Measurements from ENCODE around the gene LIMK1.
"Not testable (repeated sequence)": the region's sequence is repeated elsewhere in the genome, so short reads cannot be mapped to it uniquely, and the experiment has no call there.

The LIMK1 gene

DNA sequence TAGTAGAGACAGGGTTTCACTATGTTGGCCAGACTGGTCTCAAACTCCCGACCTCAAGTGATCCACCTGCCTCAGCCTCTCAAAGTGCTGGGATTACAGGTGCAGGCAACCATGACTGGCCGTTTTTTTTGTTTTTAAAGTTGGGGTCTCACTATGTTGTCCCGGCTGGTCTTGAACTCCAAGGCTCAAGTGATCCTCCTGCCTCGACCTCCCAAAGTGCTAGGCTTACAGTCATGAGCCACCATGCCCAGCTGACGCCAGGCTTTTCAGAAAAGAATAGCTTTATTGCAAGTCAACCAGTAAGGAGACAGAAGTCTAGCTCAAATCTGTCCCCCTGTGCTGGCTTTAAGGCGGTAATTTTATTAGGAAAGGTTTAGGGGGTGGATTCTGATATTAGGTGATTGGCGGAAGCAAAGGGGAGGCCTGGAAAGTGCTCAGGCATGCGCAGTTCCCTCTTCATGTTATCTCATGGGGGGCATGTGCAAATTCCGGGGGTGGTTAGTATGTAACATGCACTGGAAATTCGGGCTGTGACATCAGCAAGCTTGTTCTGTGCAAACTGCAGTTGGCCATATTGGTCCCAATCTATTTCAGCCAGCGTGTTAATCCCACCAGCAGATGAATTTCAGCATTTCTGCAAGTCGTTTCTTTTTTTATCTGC lies 42.7 kb downstream of the LIMK1 start:
- no peak for DNase-seq

DNA sequence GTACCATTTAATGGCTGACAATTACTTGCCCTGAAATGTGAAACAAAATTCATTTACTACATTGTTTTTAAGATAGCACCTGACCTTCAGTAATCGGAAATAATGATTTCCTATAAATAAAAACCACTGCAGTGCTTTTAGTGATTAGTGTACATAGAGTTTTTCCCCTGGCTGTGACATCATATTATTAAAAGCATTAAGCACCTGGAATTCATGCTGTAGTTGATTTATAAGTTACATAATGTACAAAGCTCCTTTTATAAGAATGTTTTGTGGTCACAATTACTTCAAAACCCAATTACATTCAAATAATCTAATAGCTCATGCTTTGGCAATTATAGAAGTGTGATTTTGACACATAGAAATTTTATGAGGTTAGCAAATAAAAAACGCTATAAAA lies 46.3 kb downstream of the LIMK1 start:
- DNase-seq = no peak

- DNase-seq = no peak
These were observed 46.9 kb downstream of the LIMK1 start for GRCh38 chr7:74130518-74130917.

GRCh38 chr7:74134117-74134620 lies 50.6 kb downstream of the LIMK1 start:
- no peak for DNase-seq

DNA sequence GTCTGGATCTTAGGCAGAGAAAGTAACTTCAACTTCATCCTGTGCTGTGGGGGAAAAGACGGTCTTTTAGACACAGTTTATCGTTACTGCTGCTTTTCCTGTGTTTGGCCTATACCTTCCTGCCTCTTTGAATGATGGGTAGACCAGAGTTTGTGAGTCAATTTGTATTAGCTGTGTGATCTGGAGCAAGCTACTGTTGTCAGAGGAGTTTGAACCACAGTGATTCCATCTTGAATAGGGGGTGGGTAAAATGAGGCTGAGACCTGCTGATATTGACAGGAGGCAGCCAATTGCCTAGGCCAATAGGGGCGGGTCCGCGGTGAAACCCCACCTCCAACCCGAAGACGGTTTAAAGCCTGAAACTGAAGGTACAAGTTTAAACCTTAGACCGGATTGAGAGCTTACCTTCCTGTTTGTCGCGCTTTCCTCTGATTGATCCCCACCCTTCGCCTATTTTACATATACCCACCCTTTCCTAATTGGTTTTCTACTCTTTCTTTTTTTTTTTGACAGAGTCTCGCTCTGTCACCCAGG lies 54.8 kb downstream of the LIMK1 start:
- DNase-seq = no peak

DNA sequence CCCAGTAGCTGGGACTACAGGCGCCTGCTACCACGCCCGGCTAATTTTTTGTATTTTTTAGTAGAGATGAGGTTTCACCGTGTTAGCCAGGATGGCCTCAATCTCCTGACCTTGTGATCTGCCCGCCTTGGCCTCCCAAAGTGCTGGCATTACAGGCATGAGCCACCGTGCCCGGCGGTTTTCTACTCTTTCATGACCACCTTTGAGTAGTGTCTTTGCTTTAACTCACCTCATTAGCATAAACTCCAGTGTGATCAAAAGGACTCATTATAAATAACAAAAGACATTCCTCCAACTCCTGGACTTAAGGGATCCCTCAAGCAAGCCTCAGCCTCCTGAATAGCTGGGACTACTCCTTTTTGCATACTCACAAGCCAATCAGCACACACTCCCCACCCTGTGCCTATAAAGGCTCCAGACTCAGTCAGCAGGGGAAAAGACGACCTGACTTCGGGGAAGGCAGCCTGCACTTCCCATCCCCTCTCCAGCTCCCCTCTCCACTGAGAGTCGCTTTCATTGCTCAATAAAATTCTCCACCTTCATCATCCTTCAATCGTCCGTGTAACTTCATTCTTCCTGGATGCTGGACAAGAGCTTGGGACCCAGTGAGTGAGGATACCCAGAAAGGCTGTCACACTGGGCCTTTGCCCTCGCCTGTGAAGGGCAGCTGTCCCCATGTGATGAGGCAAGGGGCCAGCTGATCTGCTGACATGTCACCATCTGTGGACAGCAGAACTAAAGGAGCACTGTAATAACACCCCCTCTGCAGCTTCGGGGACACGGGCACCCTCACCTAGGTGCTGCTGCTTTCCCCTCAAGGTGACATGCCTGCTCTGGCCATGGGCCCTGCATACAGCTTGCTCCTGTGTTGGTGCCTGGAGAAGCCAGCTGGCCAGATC lies 55.6 kb downstream of the LIMK1 start:
- no peak for DNase-seq

DNA sequence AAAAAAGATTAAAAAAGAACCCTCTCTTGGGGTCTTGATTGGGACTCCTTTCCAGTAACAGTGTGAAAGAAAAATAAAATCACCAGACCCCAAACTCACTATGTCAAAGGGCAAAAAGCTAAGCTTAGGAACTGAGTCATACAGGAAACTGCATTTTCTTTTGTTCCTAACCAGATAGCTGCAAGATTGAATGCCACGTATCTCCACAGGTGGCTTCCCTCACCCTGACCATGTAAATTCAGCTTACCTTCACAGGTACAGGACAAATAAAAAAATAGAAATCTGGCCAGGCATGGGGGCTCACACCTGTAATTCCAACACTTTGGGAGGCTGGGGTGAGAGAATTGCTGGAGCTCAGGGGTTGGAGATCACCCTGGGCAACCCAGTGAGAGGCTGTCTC lies 58.1 kb downstream of the LIMK1 start:
- DNase-seq = no peak

DNA sequence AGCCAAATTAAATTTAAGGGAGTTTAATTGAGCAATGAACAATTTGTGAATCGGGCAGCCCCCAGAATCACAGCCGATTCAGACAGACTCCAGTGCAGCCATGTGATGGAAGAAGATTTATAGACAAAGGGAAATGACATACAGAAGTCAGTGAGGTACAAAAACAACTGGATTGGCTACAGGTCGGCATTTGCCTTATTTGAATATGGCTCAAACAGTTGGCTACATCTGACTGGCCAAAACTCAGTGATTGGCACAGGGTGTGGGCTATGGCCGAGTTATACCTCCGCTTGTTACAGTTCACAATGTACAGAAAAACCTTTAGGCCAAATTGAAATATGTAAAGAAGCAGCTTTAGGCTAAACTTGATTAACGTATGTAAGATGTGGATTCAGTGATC lies 59.8 kb downstream of the LIMK1 start:
- DNase-seq = no peak

DNA sequence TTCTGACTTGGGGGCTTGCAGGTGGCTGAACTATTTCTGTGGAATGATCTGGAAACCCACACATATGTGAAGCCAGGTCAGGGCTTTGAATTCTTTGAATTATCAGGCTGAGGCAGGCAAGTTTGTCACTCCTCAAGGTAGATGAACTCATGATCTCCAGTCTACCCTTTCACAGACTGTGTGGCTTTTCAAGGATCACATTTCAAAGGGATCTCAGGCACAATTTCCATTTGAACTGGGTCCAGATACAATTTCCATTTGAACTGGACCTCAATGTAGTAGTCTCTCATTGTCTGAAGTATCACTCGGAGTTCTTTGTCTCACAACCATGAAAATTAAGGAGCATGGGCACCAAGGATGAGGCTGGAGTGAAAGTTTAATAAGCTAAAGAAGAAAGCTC lies 64.9 kb downstream of the LIMK1 start:
- no peak for DNase-seq

DNA sequence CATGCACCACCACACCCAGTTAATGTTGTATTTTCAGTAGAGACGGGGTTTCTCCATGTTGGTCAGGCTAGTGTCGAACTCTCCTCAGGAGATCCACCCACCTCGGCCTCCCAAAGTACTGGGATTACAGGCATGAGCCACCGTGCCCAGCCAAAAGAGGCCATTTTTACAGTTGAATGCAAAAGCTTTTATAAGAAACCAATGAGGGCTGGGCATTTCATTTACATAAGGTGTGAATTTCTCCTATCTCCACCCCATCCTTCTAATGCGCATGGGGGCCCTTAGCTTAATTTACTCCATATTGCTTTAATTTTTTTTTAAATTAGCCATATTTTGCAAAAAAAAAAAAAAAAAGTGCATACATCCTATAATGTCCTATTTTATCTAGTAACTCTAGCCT lies 65.5 kb downstream of the LIMK1 start:
- DNase-seq = no peak

- no peak for DNase-seq
These were observed 66.0 kb downstream of the LIMK1 start for GRCh38 chr7:74149603-74150002.

DNA sequence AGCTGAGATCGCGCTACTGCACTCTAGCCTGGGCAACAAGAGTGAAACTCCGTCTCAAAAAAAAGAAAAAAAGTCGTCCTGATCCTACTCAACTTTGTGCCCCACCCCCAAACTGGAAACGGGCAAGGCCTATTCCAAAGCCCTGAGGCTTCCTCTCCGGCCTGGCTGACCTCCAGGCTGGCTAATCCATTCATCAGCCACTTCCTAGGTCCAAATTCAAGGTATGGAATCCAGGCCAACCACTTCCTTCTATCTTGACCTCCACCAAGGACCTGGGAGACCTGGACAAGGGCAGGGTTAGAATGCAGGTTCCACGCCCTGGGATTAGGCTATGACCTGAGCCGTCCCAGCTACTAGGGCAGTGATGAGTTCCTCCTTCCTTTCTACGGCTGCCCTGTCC lies 70.1 kb downstream of the LIMK1 start:
- no peak for DNase-seq

GRCh38 chr7:74155810-74156395 lies 72.3 kb downstream of the LIMK1 start:
- no peak for DNase-seq

DNA sequence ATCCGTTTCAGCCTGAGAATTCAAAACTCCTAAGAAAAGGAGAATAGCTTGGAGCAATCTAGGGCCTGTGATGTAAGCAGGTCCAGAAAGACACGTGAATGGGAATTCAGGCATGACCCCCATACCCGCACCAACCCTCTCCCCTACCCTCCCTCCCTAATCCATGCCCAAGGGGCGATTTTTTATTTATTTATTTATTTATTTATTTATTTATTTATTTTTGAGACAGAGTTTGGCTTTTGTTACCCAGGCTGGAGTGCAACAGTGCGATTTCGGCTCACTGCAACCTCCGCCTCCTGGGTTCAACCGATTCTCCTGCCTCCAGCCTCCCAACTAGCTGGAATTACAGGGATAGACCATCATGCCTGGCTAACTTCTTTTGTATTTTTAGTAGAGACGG lies 74.0 kb downstream of the LIMK1 start:
- DNase-seq = no peak

DNA sequence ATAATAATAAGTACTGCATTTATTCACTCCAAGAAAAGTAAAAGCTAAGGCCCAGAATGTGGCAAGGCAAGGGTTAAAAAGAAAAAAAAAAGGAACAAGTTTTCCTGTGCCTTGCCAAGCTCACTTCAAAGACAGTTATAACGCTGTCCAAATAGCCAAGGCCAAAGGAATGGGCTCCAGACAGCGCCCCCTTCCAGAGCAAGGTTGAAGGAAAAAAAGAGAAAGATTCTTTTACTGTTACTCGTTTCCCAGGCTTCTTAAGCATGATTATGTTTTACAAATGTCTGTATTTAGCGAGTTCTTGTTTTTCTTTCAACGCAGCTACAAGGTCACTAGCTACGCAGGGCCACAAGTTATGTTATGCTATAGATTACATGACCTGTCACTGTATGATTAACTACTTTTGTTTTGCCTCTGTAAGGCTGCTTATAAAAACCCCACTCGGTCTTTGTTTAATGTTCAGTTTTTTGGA lies 81.4 kb downstream of the LIMK1 start:
- no peak for DNase-seq

DNA sequence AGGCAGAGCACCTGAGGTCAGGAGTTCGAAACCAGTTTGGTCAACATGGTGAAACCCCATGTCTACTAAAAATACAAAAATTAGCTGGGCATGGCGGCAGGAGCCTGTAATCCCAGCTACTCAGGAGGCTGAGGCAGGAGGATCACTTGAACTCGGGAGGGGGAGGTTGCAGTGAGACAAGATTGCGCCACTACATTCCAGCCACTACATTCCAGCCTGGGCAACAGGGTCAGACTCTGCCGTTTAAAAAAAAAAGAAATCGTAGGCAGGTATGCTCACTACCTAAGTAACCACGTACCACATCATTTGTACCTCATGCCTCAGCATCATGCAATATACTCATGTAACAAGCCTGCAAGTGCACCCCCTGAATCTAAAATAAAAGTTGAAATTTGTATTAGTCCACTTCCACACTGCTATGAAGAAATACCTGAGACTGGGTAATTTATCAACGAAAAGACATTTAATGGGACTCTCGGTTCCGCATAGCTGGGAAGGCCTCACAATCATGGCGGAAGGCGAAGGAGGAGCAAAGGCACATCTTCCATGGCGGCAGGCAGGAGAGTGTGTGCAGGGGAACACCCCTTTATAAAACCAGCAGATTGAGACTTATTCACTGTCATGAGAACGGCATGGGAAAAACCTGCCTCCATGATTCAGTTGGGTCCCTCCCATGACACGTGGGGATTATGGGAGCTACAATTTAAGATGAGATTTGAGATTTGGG lies 82.4 kb downstream of the LIMK1 start:
- DNase-seq = no peak

- not testable (repeated sequence) for DNase-seq
These were observed 83.7 kb downstream of the LIMK1 start for GRCh38 chr7:74167324-74167723.
